ENCODE data around the gene CDC37.

GRCh38 chr19:10403137-10404021 is at the start of gene CDC37:
- TF ChIP-seq RARB (CRISPR knock-in tag; IDR thresholded peaks at IDR 0.05) (no peak), SNAI2 (CRISPR knock-in tag; IDR thresholded peaks at IDR 0.05) (no peak)
